NCI-H187 treated with DMSO at 0.1 percent for 48 hours (cell line): ENCODE data around the gene STON1.
"Not testable (repeated sequence)": the region's sequence is repeated elsewhere in the genome, so short reads cannot be mapped to it uniquely, and the experiment has no call there.

Source experiments
- DNase-seq: peaks from one replicate; lab custom pipeline; 2025; lab: John Stamatoyannopoulos, UW

The STON1 gene

GRCh38 chr2:48574353-48575287 is 44.7 kb downstream of the STON1 start:
- no peak for DNase-seq

GRCh38 chr2:48578313-48578712 is 48.4 kb downstream of the STON1 start:
- no peak for DNase-seq

GRCh38 chr2:48583961-48584360 is 54.0 kb downstream of the STON1 start:
- DNase-seq, result no peak

- DNase-seq, result no peak
Measured at GRCh38 chr2:48584551-48584950, 54.6 kb downstream of the STON1 start.

- no peak for DNase-seq
Measured at GRCh38 chr2:48586433-48586832, 56.5 kb downstream of the STON1 start.

- no peak for DNase-seq
Measured at GRCh38 chr2:48587560-48587959, 57.6 kb downstream of the STON1 start.

- DNase-seq, result no peak
Measured at GRCh38 chr2:48587961-48588360, 58.0 kb downstream of the STON1 start.

- no peak for DNase-seq
Measured at GRCh38 chr2:48588745-48589144, 58.8 kb downstream of the STON1 start.

GRCh38 chr2:48589170-48589767 is 59.3 kb downstream of the STON1 start:
- peak; percentile 10 for DNase-seq

- no peak for DNase-seq
Measured at GRCh38 chr2:48590017-48590416, 60.1 kb downstream of the STON1 start.

- no peak for DNase-seq
Measured at GRCh38 chr2:48592067-48592466, 62.1 kb downstream of the STON1 start.

- DNase-seq, result not testable (repeated sequence)
Measured at GRCh38 chr2:48596751-48597150, 66.8 kb downstream of the STON1 start.

- no peak for DNase-seq
Measured at GRCh38 chr2:48597492-48597891, 67.5 kb downstream of the STON1 start.

- peak; percentile 25 for DNase-seq
Measured at GRCh38 chr2:48600204-48600813, 70.4 kb downstream of the STON1 start.

GRCh38 chr2:48600917-48601316 is 71.0 kb downstream of the STON1 start:
- no peak for DNase-seq

- DNase-seq, result no peak
Measured at GRCh38 chr2:48601349-48601748, 71.4 kb downstream of the STON1 start.

- DNase-seq, result no peak
Measured at GRCh38 chr2:48605482-48606175, 75.7 kb downstream of the STON1 start.

GRCh38 chr2:48607307-48608014 is 77.5 kb downstream of the STON1 start:
- no peak for DNase-seq

- DNase-seq, result no peak
Measured at GRCh38 chr2:48613211-48613610, 83.3 kb downstream of the STON1 start.

- DNase-seq, result not testable (repeated sequence)
Measured at GRCh38 chr2:48614581-48614980, 84.6 kb downstream of the STON1 start.

GRCh38 chr2:48617618-48618017 is 87.7 kb downstream of the STON1 start, which contains the start of gene GTF2A1L:
Gene GTF2A1L, plus strand, starts transcription at chr2:48617856. Its CDS starts 19 bp downstream, at chr2:48617875.
- DNase-seq, result no peak

- no peak for DNase-seq
Measured at GRCh38 chr2:48619526-48619925, 89.6 kb downstream of the STON1 start.
